Transverse colon (tissue), 3 donors: ENCODE measurements around the gene SCT.

Source experiments
- CTCF ChIP-seq, 5 experiments: fragments of 200-600 bp in 3 of 5; fragments of 450-650 bp in 2 of 5; sonication (generic) in 3 of 5; IDR thresholded peaks; 1 replicate in 2 of 5; 2 replicates in 3 of 5; pipeline ENCODE4 v1.5.1; 2016 to 2017; ENCODE audit warnings: antibody characterized with exemption in 5 of 5, inconsistent platforms in 3 of 5, mild to moderate bottlenecking in 2 of 5, moderate library complexity in 1 of 5
- POLR2A ChIP-seq: fragments of 450-650 bp; IDR thresholded peaks from one replicate; pipeline ENCODE4 v1.6.1; 2016; ENCODE audit warnings: antibody characterized with exemption, mild to moderate bottlenecking, moderate library complexity

GRCh38 chr11:673866-674265, 46.9 kb upstream of the SCT start:
- no peak for TF ChIP-seq POLR2A
- TF ChIP-seq CTCF (IDR thresholded peaks at IDR 0.05): no peak
